ENCODE data around the gene HSD17B7. TPM values are rescaled to one million over a fixed set of nuclear protein-coding genes. Genes with fewer than 3 reads are reported as not detected.

HSD17B7 gene
- total and polyA plus RNA-seq, 2 donors (not counting 1 experiment from before 2014, with no cell fraction given) = 19.8 to 50.4 TPM

- Histone ChIP-seq H3K4me1 (ENCODE audit: control insufficient read depth, extremely low read depth, insufficient read depth, low read length) (peaks cover 3% of the 10 kb centered on the region), H4K20me1 (ENCODE audit: control insufficient read depth, extremely low read depth, insufficient read depth, low read length) (no peaks in the 10 kb centered on the region), H3K4me2 (ENCODE audit: extremely low read depth, insufficient read depth, low read length) (peak overlapping the region; percentile 35), H3K27ac (ENCODE audit: insufficient read depth, low read length) (no peak overlapping the region), H3K9ac (ENCODE audit: insufficient read depth, low read length) (no peak overlapping the region), H3K36me3 (ENCODE audit: control insufficient read depth, insufficient read depth, low read length) (no peaks in the 10 kb centered on the region), H3K79me2 (ENCODE audit: control insufficient read depth, insufficient read depth, low read length) (no peaks in the 10 kb centered on the region), H3K4me3 (replicated peaks in 1 of 4; ENCODE audit: control extremely low read depth in 1 of 4, insufficient read depth in 1 of 4, low read depth in 3 of 4, low read length in 4 of 4) (no peak overlapping the region), H2AFZ (ENCODE audit: low read length) (peak overlapping the region; percentile 60), H3K27me3 (ENCODE audit: control insufficient read depth, insufficient read depth, low read length) (no peaks in the 10 kb centered on the region), H3K9me3 (ENCODE audit: control insufficient read depth, insufficient read depth, low read depth, low read length) (no peaks in the 10 kb centered on the region)
- peak; percentile 42 to 87 for DNase-seq (ENCODE audit: low read depth in 2 of 2)
- no peak for TF ChIP-seq EZH2 (IDR thresholded peaks at IDR 0.05; ENCODE audit: low read length, missing control alignments)
- no peak for TF ChIP-seq CTCF (conservative IDR thresholded peaks at IDR 0.05 in 1 of 2, IDR thresholded peaks at IDR 0.05 in 1 of 2; ENCODE audit: low read depth in 1 of 2, low read length in 2 of 2)
Observed at GRCh38 chr1:162846256-162847212, 56.0 kb downstream of the HSD17B7 start.

GRCh38 chr1:162847839-162848453, 57.4 kb downstream of the HSD17B7 start:
- Histone ChIP-seq H3K4me1 (ENCODE audit: control insufficient read depth, extremely low read depth, insufficient read depth, low read length) (peaks cover 3% of the 10 kb centered on the region), H2AFZ (ENCODE audit: low read length) (no peak overlapping the region), H3K27me3 (ENCODE audit: control insufficient read depth, insufficient read depth, low read length) (no peaks in the 10 kb centered on the region), H3K9ac (ENCODE audit: insufficient read depth, low read length) (no peak overlapping the region), H3K36me3 (ENCODE audit: control insufficient read depth, insufficient read depth, low read length) (no peaks in the 10 kb centered on the region), H3K4me3 (replicated peaks in 1 of 4; ENCODE audit: control extremely low read depth in 1 of 4, insufficient read depth in 1 of 4, low read depth in 3 of 4, low read length in 4 of 4) (no peak overlapping the region), H3K9me3 (ENCODE audit: control insufficient read depth, insufficient read depth, low read depth, low read length) (no peaks in the 10 kb centered on the region), H4K20me1 (ENCODE audit: control insufficient read depth, extremely low read depth, insufficient read depth, low read length) (no peaks in the 10 kb centered on the region), H3K4me2 (ENCODE audit: extremely low read depth, insufficient read depth, low read length) (no peak overlapping the region), H3K79me2 (ENCODE audit: control insufficient read depth, insufficient read depth, low read length) (no peaks in the 10 kb centered on the region), H3K27ac (ENCODE audit: insufficient read depth, low read length) (no peak overlapping the region)
- DNase-seq (ENCODE audit: low read depth in 2 of 2) = peak; percentile 67 to 86
- TF ChIP-seq CTCF (conservative IDR thresholded peaks at IDR 0.05 in 1 of 2, IDR thresholded peaks at IDR 0.05 in 1 of 2; ENCODE audit: low read depth in 1 of 2, low read length in 2 of 2) = peak; percentile 91 to 92
- no peak for TF ChIP-seq EZH2 (IDR thresholded peaks at IDR 0.05; ENCODE audit: low read length, missing control alignments)

- no peaks in the 10 kb centered on the region for H3K27me3 ChIP-seq (ENCODE audit: control insufficient read depth, insufficient read depth, low read length)
Observed at GRCh38 chr1:162849711-162850110, 59.2 kb downstream of the HSD17B7 start.

More at GRCh38 chr1:162849711-162850110, 59.2 kb downstream of the HSD17B7 start:
- H3K9ac ChIP-seq (ENCODE audit: insufficient read depth, low read length) = no peak overlapping the region
- TF ChIP-seq EZH2 (IDR thresholded peaks at IDR 0.05; ENCODE audit: low read length, missing control alignments) = no peak
- TF ChIP-seq CTCF (conservative IDR thresholded peaks at IDR 0.05 in 1 of 2, IDR thresholded peaks at IDR 0.05 in 1 of 2; ENCODE audit: low read depth in 1 of 2, low read length in 2 of 2) = no peak
- no peak overlapping the region for H3K4me3 ChIP-seq (replicated peaks in 1 of 4; ENCODE audit: control extremely low read depth in 1 of 4, insufficient read depth in 1 of 4, low read depth in 3 of 4, low read length in 4 of 4)
- H3K9me3 ChIP-seq (ENCODE audit: control insufficient read depth, insufficient read depth, low read depth, low read length) = no peaks in the 10 kb centered on the region
- H3K27ac ChIP-seq (ENCODE audit: insufficient read depth, low read length) = no peak overlapping the region
- H3K36me3 ChIP-seq (ENCODE audit: control insufficient read depth, insufficient read depth, low read length) = no peaks in the 10 kb centered on the region
- no peaks in the 10 kb centered on the region for H3K79me2 ChIP-seq (ENCODE audit: control insufficient read depth, insufficient read depth, low read length)
- peak overlapping the region; percentile 33 for H3K4me2 ChIP-seq (ENCODE audit: extremely low read depth, insufficient read depth, low read length)
- H4K20me1 ChIP-seq (ENCODE audit: control insufficient read depth, extremely low read depth, insufficient read depth, low read length) = no peaks in the 10 kb centered on the region
- H3K4me1 ChIP-seq (ENCODE audit: control insufficient read depth, extremely low read depth, insufficient read depth, low read length) = peaks cover 5% of the 10 kb centered on the region
- peak overlapping the region; percentile 22 for H2AFZ ChIP-seq (ENCODE audit: low read length)
- peak in 1 of 2 donors; percentile 52 for DNase-seq (ENCODE audit: low read depth in 2 of 2)
